Kidney tubule cell (primary cell): ENCODE measurements around the gene ATXN2.

Source experiments
- DNase-seq: peaks from one replicate; pipeline ENCODE4 v3.0.0-alpha.2; 2018; ENCODE audit warnings: low spot score

ATXN2 gene

DNA sequence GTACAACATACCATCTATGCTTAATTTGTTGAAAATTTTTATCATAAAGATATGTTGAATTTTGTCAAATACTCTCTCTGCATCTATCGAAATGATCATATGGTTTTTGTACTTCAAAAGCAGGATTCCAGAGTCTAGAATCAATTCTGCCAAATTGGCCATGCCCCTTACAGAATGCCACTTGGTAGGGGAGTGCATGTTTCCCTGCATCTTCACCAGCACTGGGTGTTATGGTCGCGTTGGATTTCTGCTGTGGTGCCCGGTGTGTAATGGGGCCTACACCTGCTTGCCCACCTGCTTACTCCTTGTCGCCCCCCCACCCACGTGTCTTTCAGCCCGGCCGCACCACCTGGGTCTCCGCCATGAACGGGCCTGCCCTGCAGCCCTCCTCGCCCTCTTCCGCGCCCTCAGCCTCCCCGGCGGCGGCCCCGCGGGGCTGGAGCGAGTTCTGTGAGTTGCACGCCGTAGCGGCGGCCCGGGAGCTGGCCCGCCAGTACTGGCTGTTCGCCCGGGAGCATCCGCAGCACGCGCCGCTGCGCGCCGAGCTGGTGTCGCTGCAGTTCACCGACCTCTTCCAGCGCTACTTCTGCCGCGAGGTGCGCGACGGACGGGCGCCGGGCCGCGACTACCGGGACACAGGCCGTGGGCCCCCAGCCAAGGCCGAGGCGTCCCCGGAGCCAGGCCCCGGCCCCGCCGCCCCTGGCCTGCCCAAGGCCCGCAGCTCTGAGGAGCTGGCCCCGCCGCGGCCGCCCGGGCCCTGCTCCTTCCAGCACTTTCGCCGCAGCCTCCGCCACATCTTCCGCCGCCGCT is 181.1 kb downstream of the ATXN2 start:
- no peak for DNase-seq

DNA sequence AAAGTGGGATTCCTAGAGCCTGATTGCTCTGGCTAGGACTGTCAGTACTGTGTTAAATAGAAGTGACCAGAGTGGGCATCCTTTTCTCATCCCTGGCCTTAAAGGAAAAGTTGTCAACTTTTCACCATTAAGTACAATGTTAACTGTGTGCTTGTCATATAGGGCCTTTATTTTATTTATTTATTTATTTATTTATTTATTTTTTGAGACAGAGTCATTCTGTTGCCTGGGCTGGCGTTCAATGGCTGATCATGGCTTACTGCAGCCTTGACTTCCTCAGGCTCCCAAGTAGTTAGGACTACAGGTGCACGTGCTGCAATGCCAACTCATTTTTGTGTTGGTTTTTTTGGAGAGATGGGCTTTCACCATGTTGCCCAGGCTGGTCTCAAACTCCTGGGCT is 181.8 kb downstream of the ATXN2 start:
- DNase-seq, result no peak

DNA sequence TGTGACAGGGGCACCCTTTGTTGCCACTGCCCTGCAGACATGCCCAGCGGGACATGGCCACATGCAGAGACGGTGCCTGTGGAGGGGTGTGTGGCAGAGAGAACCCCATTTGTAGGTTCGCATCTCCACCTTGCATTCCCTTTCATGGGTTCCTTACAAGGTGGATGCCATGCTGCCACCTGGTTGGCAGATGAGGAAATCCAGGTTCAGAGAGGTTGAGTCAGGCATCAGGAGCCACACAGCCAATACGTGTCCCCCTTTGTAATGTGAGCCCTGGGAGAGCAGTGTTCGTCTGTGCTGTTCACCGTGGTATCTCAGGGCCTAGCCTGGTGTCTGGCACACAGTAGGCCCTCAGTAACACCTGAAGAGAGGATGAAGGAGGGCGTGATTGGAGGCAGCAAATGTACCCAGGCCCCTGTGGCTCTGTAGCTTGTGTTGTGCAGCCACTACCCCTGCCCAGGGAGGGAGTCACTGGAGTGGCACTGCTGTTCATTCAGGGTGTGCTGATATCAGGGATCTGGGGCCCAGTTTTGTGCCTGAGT is 184.3 kb downstream of the ATXN2 start:
- DNase-seq, result no peak

DNA sequence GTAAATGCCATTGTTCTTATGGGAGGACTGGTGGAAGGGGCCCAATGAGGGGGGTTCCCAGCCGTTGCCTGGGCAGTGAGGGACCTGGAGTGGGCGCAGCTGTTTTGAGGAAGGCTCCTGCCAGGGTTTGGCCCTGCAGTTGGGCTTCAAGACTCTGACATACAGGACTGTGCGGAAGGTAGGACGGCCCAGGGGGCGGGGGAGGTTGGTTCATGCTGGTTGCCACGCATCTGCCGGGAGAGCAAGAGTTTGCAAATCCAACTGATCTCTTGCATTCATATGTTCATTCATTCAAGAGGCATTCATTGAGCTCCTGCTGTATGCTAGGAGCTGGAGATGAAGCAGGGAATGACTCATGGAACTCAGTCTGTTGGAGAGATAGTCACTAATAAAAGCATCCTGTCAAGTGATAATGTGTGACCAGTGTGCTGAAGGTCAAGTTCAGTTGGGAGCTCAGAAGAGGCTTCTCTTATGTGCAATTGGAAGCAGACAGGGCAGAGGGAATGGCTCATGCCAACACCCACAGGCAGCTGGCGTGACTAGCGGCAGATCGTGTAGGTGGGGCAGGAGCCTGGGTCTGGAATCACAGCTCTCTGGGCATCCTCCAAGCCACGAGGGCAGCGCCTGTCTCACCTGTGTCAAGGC is 185.6 kb downstream of the ATXN2 start:
- DNase-seq, result peak; percentile 83

DNA sequence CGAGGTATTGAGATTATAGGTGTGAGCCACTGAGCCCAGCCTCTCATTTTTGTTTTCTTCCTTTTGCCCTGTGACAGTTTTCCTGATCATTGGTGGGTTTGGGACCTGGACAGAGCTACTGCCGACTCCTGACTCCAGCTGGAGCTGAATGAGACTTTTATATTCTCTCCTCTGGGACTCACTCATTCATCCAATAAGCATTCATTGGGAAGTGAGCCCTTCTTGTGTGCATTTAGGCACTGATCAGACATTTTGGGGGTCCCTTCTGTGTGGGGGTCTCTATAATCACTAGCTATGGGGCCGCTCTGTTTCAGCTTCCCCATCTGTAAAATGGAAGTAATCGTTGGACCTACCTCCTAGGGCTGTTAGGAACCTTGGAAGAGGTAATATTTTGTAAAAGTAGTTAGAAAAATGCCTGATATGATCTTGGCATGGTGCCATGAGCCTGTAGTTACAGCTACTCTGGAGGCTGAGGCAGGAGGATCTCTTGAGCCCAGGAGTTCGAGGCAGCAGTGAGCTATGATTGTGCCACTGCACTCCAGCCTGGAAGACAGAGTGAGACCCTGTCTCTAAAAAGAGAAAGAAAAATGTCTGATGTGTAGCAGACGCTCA is 186.2 kb downstream of the ATXN2 start:
- no peak for DNase-seq

DNA sequence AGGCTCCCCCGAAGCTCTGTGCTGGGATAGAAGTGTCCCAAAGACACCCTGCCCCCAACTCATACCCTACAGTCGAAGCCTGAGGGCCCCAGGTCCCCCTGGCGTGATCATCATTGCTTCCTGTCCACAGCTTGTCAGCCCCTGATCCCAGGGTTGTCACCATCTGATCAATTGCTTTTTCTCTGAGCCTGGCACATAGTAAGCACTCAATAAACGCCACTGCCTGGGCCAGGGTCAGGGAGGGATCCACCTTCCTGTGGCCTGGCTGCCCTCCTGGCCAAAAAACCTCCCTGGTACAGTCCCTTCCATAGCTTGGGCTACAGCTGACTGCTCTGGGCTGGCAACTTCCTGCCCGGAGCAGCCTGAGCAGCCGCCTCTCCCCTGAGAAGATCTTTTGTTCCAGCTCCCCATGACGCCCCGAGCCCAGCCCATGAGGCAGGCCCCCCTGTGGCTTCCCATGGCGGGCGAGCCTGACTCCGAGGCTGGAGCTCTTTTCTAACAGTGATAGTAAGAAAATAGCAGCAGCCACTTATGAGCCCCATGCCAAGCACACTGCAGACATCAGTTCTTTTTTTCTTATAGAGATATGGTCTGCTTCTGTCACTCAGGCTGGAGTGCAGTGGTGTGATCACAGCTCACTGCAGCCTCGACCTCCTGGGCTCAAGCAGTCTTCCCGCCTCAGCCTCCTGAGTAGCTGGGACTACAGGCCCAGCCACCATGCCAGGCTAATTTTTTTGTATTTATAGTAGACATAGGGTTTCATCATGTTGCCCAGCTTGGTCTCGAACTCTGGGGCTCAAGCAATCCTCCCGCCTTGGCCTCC is 186.9 kb downstream of the ATXN2 start:
- DNase-seq, result peak; percentile 63

DNA sequence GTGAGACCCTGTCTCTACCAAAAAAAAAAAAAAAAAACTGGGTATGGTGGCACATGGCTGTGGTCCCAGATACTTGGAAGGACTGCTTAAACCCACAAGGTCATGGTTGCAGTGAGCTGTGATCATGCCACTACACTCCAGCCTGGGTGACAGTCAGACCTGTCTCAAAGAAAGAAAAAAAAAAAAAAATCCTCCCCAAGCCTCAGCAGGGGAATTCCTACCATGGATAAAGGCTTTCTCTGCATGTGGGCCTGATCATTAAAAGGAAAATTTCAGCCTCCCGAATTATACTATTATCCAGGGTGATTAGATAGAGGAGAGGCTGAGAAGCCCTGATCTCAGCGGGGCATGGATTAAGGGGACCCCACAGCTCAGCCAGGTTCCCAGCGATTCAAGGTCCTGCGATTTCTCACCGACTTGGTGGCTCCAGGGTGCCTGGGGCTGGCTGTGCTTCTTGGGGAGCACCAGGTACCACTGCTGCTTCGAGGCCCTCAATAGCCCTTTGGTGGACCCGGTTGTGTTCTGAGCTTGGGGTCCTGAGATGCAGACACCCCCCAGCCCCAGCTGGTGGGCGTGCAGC is 187.8 kb downstream of the ATXN2 start:
- DNase-seq, result no peak

DNA sequence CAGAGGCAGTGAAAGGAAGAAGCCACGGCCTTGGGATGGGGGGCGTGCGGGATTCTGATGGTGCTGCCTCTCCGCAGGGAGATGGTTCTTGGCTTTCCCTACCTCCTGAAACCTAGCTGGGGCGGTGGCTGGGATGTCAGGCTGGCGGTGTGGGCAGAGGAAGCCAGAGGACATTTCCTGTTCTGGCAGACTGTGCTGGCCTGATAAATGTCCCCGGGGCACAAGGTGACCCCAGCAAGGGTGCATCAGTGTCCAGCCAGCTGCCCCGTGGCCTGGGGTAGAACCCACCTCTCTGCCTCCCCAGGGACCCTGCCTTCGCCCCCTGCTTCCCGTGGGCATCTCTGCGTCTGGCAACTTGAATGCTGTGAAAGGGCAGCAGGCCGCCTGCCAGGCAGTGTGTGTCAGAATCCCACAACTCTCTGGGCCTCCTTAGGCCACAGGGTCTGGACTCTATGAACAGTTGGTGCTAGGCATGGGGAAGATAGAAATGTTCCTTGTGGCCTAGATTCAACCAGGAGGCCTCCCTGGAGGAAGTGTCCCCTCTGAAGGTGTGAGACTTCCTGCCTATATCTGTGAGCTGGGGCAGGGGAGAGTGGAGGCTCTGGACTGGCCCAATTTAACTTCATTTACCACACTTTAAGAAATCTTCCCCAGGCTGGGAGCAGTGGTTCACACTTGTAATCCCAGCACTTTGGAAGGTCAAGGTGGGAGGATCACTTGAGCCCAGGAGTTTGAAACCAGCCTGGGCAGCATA is 188.5 kb downstream of the ATXN2 start:
- no peak for DNase-seq

DNA sequence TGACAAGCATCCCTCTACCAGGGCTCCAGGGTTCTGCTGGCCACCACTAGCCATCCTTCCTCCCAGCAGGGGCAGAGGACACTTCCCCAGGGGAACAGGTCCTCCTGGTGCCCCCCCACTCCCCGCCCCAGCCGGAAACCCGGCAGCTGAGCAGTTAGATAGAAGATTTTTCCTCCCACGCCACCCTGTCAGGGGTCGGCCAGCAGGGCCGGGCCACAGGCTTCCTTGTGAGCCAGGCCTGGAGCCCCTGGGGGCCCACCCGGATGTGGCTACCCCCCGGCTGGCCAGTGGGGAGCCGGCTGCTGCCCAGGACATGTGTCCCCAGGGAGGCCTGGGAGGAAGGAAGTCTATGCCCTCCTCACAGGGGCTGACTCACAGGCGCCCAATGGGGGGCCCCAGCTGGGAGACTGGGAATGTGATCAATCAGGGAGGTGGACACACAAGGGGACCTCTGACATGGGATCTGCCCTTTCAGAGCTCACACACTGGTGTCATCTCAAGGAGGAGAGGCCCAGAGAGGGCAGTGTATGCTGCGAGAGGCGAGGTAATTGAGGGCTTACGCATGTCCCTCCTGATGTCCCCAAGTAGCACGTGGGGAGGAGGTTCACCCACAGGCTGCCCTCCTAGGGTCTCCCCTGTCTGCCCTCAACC is 189.2 kb downstream of the ATXN2 start:
- peak; percentile 36 for DNase-seq

DNA sequence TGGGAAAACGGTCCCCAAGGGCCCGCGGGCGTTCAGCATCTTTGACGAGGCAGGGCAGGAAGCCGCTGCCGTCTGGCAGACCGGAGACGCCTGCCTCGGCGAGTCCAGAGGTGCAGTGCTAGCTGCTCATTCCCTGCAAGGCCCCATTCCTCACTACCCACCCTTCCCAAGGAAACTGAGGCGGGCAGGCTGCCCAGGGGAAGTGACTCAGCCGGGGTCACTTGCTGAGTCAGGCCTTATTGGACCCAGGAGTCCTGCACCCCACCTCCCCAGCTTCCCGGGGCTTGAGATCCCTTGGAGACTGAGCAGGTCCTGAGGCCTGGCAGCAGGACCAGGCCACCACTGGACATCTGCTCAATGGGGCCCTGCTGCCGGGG is 189.7 kb downstream of the ATXN2 start:
- DNase-seq, result no peak

DNA sequence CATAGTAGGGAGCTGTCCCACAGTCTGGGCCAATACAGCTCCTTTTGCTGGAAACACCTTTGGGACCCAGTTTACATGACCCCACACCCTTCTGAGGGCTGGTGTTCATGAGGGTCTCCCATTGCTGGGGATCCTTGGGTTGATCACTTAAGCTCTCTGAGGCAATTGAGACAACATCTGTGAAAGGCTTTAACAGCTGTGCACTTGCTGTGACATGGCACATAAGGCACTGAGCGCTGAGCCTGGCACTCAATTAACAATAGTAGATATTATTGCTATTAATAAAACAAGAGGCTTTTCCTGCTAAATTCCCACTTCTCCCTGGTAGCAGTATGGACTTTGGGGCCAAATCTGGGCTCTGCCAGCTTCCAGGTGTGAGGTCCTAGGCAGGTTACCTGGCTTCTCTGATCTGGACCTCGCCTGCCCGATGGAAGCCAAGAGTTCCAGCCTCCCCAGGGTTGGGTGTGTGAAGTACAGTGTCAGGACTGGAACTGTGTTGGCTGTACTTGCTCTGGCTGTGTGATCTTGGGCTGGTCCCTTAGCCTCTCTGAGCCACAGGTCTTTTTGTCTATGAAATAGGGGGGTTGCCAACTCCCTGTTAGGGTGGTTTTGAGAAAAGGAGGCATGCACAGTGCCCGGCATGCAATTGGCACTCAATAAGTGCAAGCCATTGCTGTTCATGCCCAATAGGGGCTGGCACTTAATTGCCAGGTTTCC is 190.3 kb downstream of the ATXN2 start:
- DNase-seq, result no peak

DNA sequence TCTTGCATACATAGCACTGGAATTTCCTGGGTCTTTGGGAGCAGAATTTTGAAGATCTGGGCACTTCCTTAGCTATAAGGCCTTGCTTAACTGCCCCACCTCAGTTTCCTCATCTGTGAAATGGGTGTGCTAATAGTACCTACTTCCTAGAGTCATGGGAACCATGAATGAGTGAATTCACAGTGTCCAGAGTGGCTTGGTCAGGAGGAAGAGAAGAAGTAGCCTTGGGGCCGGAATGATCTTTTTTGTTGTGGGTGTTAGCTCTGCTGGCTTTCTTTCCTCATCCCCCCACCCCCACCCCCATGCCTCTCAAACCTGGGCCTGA is 191.0 kb downstream of the ATXN2 start:
- DNase-seq, result no peak

DNA sequence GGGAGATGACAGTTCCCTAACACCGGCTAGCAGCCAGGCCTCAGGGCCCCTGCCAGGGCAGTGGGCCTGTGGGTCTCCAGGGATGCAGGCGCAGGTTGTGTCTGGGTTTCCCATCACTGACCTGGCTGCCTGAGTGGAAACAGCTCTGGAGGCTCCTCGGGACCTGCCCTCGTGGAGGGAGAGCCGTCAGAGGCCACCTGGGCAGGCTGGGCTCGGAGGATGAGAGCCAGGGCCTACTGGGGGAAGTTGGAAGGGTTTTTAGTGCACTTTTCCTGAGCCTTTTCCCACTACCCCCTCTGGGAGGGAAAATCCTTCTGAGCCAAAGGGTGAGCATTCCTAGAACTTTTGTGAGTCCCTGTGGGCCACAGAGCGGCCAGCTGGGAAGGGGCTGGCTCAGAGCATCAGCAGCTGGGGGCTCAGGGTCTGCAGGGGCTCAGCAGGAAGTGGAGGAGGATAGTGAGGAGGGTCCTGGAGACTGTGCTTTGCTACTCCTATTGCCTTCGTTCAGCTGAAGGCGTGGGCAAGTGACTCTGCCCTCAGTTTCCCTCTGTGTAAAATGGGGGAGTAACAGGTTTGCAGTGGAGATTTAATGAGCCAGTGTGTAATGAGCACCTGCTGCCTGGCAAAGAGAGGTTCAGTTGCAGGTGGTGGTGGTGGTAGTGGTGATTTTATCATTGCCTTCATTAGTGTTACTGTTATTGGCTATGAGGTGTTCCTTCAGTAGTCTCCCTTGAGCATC is 191.6 kb downstream of the ATXN2 start:
- DNase-seq, result no peak

DNA sequence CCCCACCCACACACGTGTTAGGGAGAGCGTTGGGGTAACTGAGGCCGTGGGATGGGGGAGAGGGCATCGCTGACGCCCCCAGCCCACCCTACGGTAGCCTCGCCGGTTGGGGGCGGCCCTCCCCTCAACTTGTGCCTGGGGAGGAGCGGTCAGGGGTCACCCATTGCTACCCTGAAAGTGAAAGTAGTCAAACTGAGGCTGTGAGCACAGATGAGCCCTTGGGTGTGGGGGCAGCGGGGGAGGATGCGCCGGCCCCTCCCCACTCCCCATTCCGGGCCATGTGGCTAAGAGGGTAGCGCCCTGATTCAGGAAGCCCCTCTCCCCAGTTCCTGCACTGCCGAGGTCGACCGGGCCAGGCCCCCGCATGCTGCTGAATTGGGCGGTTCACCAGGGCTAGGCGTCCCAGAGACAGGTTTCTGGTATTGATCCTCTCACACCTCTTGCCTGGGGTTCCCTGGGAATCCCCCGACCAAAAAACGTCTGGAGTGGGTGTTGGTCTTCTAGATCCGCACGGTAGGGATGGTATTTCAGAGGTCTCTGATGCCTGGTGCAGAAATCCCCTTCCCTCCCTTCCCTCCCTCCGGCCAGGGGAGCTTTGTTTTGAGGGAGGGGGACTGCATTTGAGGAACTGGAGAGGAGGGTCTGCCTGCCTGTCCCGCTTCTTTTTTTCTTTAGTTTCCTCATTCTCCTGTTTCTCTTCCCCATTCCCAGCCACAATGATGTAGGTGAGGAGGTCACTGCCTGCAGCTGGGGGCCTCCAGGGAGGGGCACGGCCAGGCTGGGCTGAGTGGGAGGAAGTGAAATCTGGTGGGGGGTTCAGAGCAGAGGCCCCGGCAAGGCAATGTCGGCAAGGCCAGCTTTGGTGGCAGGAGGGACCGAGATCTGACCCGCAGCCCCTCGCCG is 192.4 kb downstream of the ATXN2 start:
- DNase-seq, result no peak

DNA sequence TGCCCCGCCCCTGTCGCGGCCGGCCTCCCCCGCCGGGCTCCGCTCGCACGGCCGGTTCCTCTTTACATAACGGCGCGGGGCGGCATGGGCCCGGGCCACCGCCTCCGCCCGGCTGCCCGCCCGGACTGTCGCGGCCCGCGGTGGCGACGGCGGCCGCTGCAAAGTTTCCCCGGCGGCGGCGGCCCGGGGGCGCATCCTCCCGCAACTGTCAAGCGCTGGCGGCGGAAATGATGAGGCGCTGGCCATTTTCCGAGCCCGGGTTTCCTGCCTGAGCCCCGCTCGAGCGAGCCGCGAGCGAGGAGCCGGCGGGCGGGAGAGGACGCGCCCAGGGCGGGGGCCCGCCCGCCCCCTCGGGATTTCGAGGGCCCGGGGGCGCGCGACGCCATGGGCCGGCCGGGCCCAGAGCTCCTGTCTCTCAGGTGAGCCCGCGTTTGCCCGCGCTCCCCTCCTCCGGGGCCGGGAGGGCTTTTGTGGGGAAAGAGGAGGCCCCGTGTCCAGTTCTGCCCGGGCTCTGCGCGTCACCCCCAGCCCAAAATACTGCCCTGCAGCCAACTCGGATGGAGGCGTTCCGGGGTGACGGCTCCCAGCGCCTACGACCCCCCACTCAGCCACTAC is 193.1 kb downstream of the ATXN2 start, which contains the start of gene SH2B3:
Gene SH2B3, plus strand, starts transcription at position 65 of the 615 bp plus-strand sequence. CDS start 12,223 bp downstream, outside the sequence.
- no peak for DNase-seq

DNA sequence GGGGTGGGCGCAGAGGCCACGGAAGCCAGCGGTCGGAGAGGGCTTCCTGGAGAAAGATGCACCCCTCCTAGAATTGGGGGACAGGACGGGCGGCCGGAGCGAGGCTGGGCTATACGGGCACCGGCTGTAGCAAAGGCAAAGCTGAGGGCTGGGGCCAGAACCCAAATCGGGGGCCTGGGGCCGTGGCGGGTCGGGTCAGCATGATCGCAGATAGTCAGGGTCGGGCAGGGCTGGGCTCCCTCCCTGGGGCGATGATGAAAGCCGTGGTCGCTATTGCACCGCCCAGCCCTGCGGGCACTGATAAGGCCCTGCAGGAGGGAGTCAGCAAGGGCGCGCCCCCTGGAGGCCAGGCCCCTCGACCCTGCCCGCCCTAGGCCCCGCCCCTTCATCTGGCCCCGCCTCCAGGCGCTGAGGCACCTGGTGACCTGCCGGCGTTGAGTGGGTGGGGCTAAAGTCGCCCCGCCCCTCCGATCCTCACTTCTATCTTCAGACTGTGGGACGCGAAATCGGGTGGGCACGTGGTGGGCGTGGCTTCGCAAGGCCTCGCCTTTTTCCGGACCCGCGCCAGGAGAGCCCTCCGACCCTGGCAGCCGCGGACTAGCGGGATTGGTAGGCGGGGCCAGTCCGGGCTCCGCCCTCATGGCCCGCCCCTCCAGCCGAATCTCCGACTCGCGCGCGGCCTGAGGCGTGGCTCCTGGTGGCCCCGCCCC is 193.8 kb downstream of the ATXN2 start:
- peak; percentile 97 for DNase-seq
